PFSK-1 (cell line): ENCODE measurements around the gene SYS1.

ENCODE experiments used
- FOXP2 ChIP-seq: optimal IDR thresholded peaks from 2 replicates; pipeline ENCODE3; 2011; ENCODE audit warnings: borderline replicate concordance, control low read depth, inconsistent platforms; ENCODE audit not compliant: insufficient read depth; ENCODE audit errors: extremely low read length, extremely low read depth
- POLR2AphosphoS5 ChIP-seq: IDR thresholded peaks from 2 replicates; pipeline ENCODE4 v1.6.1; 2012; ENCODE audit warnings: low read depth, mild to moderate bottlenecking, control low read depth, low read length, moderate library complexity
- REST ChIP-seq, 2 experiments: IDR thresholded peaks; 2 replicates each; pipeline versions ENCODE4 v1.6.1 to v1.8.0; 2011 to 2012; ENCODE audit warnings: low read depth in 2 of 2, low read length in 2 of 2, control low read depth in 1 of 2, inconsistent platforms in 1 of 2, mild to moderate bottlenecking in 1 of 2, moderate library complexity in 1 of 2; ENCODE audit not compliant: insufficient read depth in 1 of 2
- SIN3A ChIP-seq: IDR thresholded peaks from 2 replicates; pipeline ENCODE4 v1.6.1; 2012; ENCODE audit warnings: mild to moderate bottlenecking, low read length, moderate library complexity, borderline replicate concordance; ENCODE audit not compliant: insufficient read depth
- TAF1 ChIP-seq: IDR thresholded peaks from 2 replicates; pipeline ENCODE4 v1.6.1; 2012; ENCODE audit warnings: low read length, control low read depth, borderline replicate concordance; ENCODE audit not compliant: insufficient read depth

SYS1 gene

GRCh38 chr20:45408646-45409213 is 45.8 kb downstream of the SYS1 start:
- TF ChIP-seq TAF1 (no peak), POLR2AphosphoS5 (no peak), SIN3A (no peak), REST (IDR thresholded peaks at IDR 0.05; ENCODE audit: insufficient read depth in 1 of 2, low read depth in 2 of 2, low read length in 2 of 2) (no peak), FOXP2 (no peak)

GRCh38 chr20:45409521-45410272 is 46.7 kb downstream of the SYS1 start:
- TF ChIP-seq SIN3A (no peak), TAF1 (no peak), FOXP2 (no peak), POLR2AphosphoS5 (no peak), REST (IDR thresholded peaks at IDR 0.05; ENCODE audit: insufficient read depth in 1 of 2, low read depth in 2 of 2, low read length in 2 of 2) (no peak)

GRCh38 chr20:45410887-45411286 is 47.9 kb downstream of the SYS1 start:
- no peak for TF ChIP-seq REST (IDR thresholded peaks at IDR 0.05; ENCODE audit: insufficient read depth in 1 of 2, low read depth in 2 of 2, low read length in 2 of 2)
- no peak for TF ChIP-seq POLR2AphosphoS5
- no peak for TF ChIP-seq TAF1
- TF ChIP-seq FOXP2: no peak
- no peak for TF ChIP-seq SIN3A

GRCh38 chr20:45412653-45413052 is 49.7 kb downstream of the SYS1 start:
- no peak for TF ChIP-seq TAF1
- TF ChIP-seq POLR2AphosphoS5: no peak
- no peak for TF ChIP-seq SIN3A
- TF ChIP-seq REST (IDR thresholded peaks at IDR 0.05; ENCODE audit: insufficient read depth in 1 of 2, low read depth in 2 of 2, low read length in 2 of 2): no peak
- no peak for TF ChIP-seq FOXP2

GRCh38 chr20:45413479-45413878 is 50.5 kb downstream of the SYS1 start:
- TF ChIP-seq FOXP2 (no peak), SIN3A (no peak), REST (IDR thresholded peaks at IDR 0.05; ENCODE audit: insufficient read depth in 1 of 2, low read depth in 2 of 2, low read length in 2 of 2) (no peak), TAF1 (no peak), POLR2AphosphoS5 (no peak)
